Sciatic nerve (tissue), 2 donors: ENCODE measurements around the gene PPP3CA. TPM values are rescaled to one million over a fixed set of nuclear protein-coding genes. Genes with fewer than 3 reads are reported as not detected.
A peak's percentile ranks its signal among the peaks of the same experiment; 100 is the strongest.

ENCODE experiments used
- ATAC-seq: fragments of 200-7000 bp; cut with Tn5 transposase; one replicate; pipeline ENCODE4 v1.9.1; 2020; ENCODE audit warnings: mild to moderate bottlenecking, moderate library complexity
- DNase-seq: peaks from one replicate; pipeline ENCODE4 v3.0.0-alpha.2; 2020; ENCODE audit warnings: low spot score
- intact Hi-C: fragments of 100-400 bp; cut with DNase I; formaldehyde crosslinking; loops from one replicate; pipeline ENCODE4 v1.14.2; 2022
- total RNA-seq: library from RNA; stranded (reverse); fragmentation: NEBNext Ultra II Directional; extraction: Animal tissue kit (Norgen Biotek cat#: 25700); gene quantifications from one replicate; pipeline ENCODE4 v1.2.1, GENCODE V29; 2021
- donor health status: DM: no; HTN: no; CAD: no.
- donor health status: DM: no; HTN: no; CAD: no.

PPP3CA gene
- total RNA-seq, 1 donor from 2014 or later = 56.8 TPM

- DNase-seq (no peak), ATAC-seq (peak; percentile 51)
- intact Hi-C loops = no loop called here
These were observed 115.1 kb downstream of the PPP3CA start for GRCh38 chr4:101232074-101232776.

- intact Hi-C loops = no loop called here
- DNase-seq = no peak
- no peak for ATAC-seq
These were observed 116.4 kb downstream of the PPP3CA start for GRCh38 chr4:101230801-101231426.

DNA sequence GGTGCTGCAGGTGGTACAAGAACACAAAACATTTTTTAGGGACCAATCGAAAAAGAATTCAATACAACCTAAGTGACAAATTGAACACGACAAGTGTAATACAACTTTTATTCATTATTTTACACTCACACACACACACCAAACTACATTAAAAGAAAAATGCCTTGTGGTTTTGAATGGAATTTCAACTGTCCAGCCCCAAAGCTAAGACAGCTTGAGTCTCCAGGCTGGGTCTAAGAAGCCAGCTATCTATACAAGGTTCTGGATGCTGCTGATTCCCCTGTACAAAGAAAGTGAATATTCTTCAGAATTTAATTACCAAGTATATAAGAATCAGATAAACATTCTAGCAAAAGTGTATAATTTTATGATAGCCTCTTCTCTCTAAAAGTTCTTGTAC is 118.2 kb downstream of the PPP3CA start:
- DNase-seq (no peak), ATAC-seq (no peak)
- intact Hi-C loops = no loop called here

DNA sequence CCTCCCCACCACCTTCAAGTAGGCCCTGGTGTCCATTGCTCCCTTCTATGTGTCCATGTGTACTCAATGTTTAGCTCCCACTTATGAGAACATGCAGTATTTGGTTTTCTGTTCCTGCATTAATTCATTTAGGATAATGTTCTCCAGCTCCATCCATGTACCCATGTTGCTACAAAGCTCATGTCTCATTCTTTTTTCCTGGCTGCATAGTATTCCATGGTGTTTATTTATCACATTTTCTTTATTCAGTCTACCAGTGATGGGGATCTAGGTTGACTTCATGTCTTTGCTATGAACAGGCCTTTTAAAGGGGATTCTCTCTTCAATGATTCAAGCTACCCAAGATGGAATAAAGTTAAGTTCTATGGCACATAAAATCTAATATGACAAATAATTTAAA is 119.6 kb downstream of the PPP3CA start:
- DNase-seq = no peak
- ATAC-seq = no peak
- intact Hi-C loops = no loop called here

DNA sequence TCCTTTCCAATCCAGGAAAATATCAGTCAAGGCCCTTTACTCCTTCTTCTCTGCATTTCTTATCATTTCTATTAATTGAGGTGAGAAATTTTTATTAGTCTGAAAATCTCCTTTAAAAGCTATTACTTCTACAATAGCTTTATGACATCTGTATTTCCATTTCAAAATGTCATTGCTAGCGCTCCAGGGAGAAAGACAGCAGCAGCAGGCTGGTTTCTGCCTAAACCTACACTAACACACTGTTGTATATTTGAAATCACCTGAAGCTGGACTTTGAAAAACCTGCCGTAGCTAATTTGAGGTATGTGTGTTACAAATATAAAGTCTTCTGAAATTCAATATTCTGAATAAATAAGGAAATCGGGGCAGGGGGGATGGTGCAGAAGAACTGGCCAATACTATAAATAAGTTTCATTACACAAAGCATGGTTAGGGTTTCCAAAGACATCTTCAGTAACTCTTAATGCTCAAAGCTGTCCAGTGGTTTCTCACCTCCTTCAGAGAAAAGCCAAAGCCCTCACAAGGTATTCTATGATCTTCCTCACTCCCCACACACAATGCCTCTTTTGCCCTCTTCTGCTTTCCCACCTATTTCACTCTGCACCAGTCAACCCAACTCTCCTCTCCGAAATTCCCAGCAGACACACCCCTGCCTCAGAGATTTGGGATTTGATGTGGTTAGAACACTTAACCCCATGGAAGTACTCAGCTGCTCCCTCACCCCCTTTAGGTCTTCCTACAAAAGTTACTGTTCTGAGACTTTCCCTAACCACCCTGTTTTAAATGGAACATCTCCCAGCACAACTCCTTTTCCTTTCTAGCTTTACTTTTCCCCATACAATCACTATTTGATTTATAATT is 122.7 kb downstream of the PPP3CA start:
- intact Hi-C loops = no loop called here
- ATAC-seq (peak; percentile 67), DNase-seq (no peak)

GRCh38 chr4:101222156-101222845 is 125.0 kb downstream of the PPP3CA start:
- DNase-seq (no peak), ATAC-seq (no peak)
- intact Hi-C loops = no loop called here

DNA sequence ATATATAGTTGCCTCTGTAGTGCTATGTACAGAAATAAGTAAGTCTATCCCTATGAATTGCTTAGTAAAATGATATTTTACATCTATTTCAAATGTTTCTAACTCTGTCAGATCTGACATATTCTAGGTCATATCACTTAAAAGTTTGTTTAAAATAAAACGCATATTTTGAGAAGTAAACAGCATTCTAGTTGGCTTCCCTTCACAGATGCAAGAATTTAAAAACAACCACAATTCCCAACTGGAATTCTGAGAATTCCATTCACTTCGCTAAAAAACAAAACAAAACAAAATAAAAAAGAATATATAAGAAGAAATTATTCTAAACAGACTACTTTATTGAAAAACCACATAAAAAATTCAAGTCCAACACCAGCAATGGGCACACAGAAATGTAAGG is 126.0 kb downstream of the PPP3CA start:
- intact Hi-C loops = no loop called here
- ATAC-seq = no peak

GRCh38 chr4:101218894-101219293 is 128.4 kb downstream of the PPP3CA start:
- no peak for ATAC-seq
- intact Hi-C loops = no loop called here

More for the DNA sequence above, 126.0 kb downstream of the PPP3CA start:
- DNase-seq = no peak

DNA sequence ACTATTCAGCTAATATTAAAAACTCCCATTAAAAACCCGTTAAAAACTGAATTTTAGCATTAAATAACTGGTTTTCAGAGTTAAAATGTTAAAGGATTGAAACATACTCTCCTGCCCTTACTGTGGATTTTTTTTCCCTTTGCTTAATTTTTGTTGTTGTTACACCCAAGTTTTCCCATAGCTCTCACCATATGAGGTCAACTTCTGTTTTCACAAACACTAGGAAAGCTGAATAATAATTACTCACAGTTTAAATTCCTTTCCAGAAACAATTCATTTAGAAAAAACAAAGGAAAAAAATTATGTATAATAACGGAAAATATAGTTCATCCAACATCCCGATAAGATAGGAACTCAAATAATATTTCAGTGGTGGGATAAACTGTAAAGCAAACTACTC is 129.0 kb downstream of the PPP3CA start:
- DNase-seq (no peak), ATAC-seq (no peak)
- intact Hi-C loops = no loop called here

More at GRCh38 chr4:101218894-101219293, 128.4 kb downstream of the PPP3CA start:
- no peak for DNase-seq

GRCh38 chr4:101217353-101218031 is 129.8 kb downstream of the PPP3CA start:
- ATAC-seq (peak; percentile 61), DNase-seq (no peak)
- intact Hi-C loops = no loop called here

- no peak for ATAC-seq
- intact Hi-C loops = no loop called here
- no peak for DNase-seq
These were observed 136.2 kb downstream of the PPP3CA start for GRCh38 chr4:101211146-101211553.

GRCh38 chr4:101210331-101210730 is 137.0 kb downstream of the PPP3CA start:
- no peak for ATAC-seq
- no peak for DNase-seq
- intact Hi-C loops = no loop called here

- no peak for DNase-seq
- intact Hi-C loops = no loop called here
- no peak for ATAC-seq
These were observed 139.2 kb downstream of the PPP3CA start for GRCh38 chr4:101208171-101208570.

GRCh38 chr4:101205916-101206315 is 141.4 kb downstream of the PPP3CA start:
- intact Hi-C loops = no loop called here
- no peak for DNase-seq
- ATAC-seq = peak; percentile 82

DNA sequence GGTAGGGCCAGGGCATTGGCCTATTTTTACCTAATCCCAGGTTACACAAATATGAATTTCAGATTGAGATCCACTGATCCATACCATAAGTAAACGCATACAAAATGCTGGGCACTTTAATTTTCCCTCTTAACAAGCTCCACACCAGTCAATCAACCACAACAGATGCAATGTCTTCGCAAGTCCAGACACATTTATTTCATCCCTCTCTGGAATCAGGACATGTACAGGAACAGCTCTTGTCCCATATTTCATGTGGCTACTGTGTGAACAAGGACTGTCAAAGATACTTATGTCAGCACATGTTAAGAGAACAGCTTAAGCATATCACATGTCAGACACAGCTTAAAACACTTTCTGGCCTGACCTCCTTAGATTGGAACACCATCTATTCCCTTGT is 145.9 kb downstream of the PPP3CA start:
- ATAC-seq (no peak), DNase-seq (no peak)
- intact Hi-C loops = no loop called here

DNA sequence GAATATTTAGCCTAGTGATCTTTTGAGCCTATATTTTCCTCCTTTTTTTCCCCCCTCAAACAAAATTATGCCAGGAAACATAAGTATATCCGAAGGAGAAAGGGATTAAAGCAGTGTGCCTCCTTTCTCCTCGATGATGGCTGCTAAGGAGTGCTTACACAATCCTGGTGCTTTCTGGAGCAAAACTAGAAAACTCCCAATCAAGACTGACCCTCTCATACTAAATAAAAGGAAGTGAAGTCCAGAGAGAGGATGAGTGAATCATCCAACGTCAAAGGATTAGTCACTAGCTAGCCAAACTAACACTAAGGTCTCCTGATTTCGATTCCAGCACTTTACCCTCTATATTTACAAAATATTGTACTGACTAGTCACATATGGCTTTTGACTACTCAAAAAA is 146.8 kb downstream of the PPP3CA start:
- intact Hi-C loops = no loop called here
- peak; percentile 69 for ATAC-seq

DNA sequence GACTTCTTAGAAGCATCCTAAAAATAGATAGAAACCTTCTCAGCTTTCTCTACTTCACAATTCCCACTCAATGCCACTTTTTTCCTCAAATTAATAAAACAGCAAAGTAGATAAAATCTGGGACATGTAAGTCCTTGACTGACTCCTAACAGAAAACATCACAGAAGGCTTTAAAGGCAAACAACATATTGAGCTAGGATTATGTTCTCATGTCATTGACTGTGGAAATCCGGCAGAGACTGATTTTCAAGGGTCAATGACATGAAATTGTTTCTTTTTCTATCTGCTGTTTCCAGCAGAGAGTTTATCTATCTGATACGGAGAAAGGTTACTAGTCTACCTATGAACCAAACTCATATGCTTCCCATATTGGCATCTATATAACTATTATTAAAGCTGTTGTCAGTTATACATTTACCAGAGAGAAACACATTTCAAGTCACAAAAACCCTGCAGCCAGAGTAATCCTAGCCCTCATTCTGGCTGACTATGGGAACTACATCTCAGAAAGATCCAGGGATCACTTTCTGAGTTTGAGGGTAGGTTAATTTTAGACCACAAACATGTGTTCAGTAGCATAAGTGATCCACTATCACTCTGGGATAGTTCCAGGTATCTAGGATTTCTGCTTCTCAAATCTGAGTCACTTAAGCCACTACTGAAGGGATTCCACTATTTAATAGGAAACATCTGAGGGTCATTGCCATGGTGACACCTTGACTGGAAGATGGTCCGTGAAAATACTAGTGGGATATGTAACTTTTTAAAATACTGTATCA is 147.6 kb downstream of the PPP3CA start:
- intact Hi-C loops = no loop called here
- ATAC-seq = no peak
- no peak for DNase-seq

More for the DNA sequence above, 146.8 kb downstream of the PPP3CA start:
- DNase-seq = no peak
